GM12878 (cell line): ENCODE results near the gene LMOD3. TPM values are rescaled to one million over a fixed set of nuclear protein-coding genes. Genes with fewer than 3 reads are reported as not detected.

ENCODE experiments used
- ATAC-seq: fragments of 200-7000 bp; cut with Tn5 transposase; 3 replicates; pipeline ENCODE4 v1.9.1; 2020; ENCODE audit warnings: mild to moderate bottlenecking, moderate library complexity
- Bru-seq: library from RNA; stranded (reverse); fragments of 400-500 nt; gene quantifications from one replicate; lab custom pipeline; 2021; lab: Mats Ljungman, UMichigan
- BruChase-seq, 2 experiments: library from RNA; stranded (reverse); fragments of 400-500 nt; gene quantifications; one replicate each; lab custom pipeline; 2021; lab: Mats Ljungman, UMichigan
- BruUV-seq: library from RNA; stranded (reverse); fragments of 400-500 nt; replicated peaks from 2 replicates; lab custom pipeline; 2021; lab: Mats Ljungman, UMichigan
- CTCF ChIA-PET: fragments of 300-600 bp; sonication (Branson Sonifier 250); formaldehyde crosslinking; extraction: SDS; loops from one replicate; lab custom pipeline; 2021; ENCODE audit warnings: inconsistent platforms; lab: Yijun Ruan, JAX
- POLR2A ChIA-PET: fragments of 350-600 bp; formaldehyde crosslinking; extraction: SDS; loops from one replicate; lab custom pipeline; 2021; ENCODE audit warnings: inconsistent platforms; lab: Charles Lee
- RAD21 ChIA-PET: fragments of 300-600 bp; sonication (Branson Sonifier 250); formaldehyde crosslinking; loops from one replicate; lab custom pipeline; 2023; ENCODE audit warnings: antibody characterized with exemption; ENCODE audit not compliant: unreplicated experiment; lab: Charles Lee
- SMC1A ChIA-PET: fragments of 300-600 bp; sonication (Branson Sonifier 250); formaldehyde crosslinking; loops from one replicate; lab custom pipeline; 2023; ENCODE audit not compliant: unreplicated experiment, uncharacterized antibody; lab: Charles Lee
- DNase-seq: peaks from one replicate; pipeline ENCODE4 v3.0.0-alpha.2; 2011; ENCODE audit warnings: low read depth, low spot score
- FAIRE-seq: peaks from 3 replicates; lab custom pipeline; 2011; peaks lifted over from hg19 to GRCh38; lab: Jason Lieb, UNC
- H2AFZ ChIP-seq: 2 replicates; pipeline ENCODE4 v1.6.0; 2011; ENCODE audit warnings: low read depth, low read length, control low read depth; ENCODE audit not compliant: control insufficient read depth
- H3K27ac ChIP-seq: 2 replicates; pipeline ENCODE4 v1.5.1; 2011; ENCODE audit warnings: control low read depth; ENCODE audit not compliant: control insufficient read depth, insufficient read depth
- H3K27me3 ChIP-seq, 2 experiments: replicated peaks in 1 of 2; 2 replicates each; pipeline versions ENCODE4 v1.6.0 to v1.6.1; 2011; ENCODE audit warnings: low read length in 1 of 2; ENCODE audit not compliant: control insufficient read depth in 2 of 2, insufficient read depth in 2 of 2
- H3K36me3 ChIP-seq, 2 experiments: 2 replicates each; pipeline ENCODE4 v1.5.1; 2011; ENCODE audit warnings: low read length in 1 of 2; ENCODE audit not compliant: control insufficient read depth in 2 of 2, insufficient read depth in 2 of 2
- H3K4me1 ChIP-seq: 2 replicates; pipeline ENCODE4 v1.6.1; 2011; ENCODE audit warnings: mild to moderate bottlenecking, low read length, moderate library complexity, mixed read lengths; ENCODE audit not compliant: control insufficient read depth, insufficient read depth
- H3K4me2 ChIP-seq: 2 replicates; pipeline ENCODE4 v1.6.0; 2011; ENCODE audit warnings: control low read depth; ENCODE audit not compliant: control insufficient read depth, insufficient read depth
- H3K4me3 ChIP-seq: fragments of 200-600 bp; sonication (generic); 2 replicates; pipeline ENCODE4 v1.5.1; 2016
- H3K79me2 ChIP-seq: 2 replicates; pipeline ENCODE4 v1.6.0; 2011; ENCODE audit warnings: low read length; ENCODE audit not compliant: control insufficient read depth, insufficient read depth
- H3K9ac ChIP-seq: 2 replicates; pipeline ENCODE4 v1.8.0; 2011; ENCODE audit warnings: low read length, control low read depth, mixed read lengths; ENCODE audit not compliant: control insufficient read depth, insufficient read depth
- H3K9me3 ChIP-seq: replicated peaks from 3 replicates; pipeline ENCODE4 v1.5.1; 2011; ENCODE audit warnings: mild to moderate bottlenecking, low read length; ENCODE audit not compliant: control insufficient read depth, insufficient read depth
- H4K20me1 ChIP-seq: 2 replicates; pipeline ENCODE4 v1.6.0; 2011; ENCODE audit not compliant: control insufficient read depth, insufficient read depth
- ATF3 ChIP-seq: IDR thresholded peaks from 2 replicates; pipeline ENCODE4 v1.6.1; 2011; ENCODE audit warnings: low read depth, mild to moderate bottlenecking, low read length, moderate library complexity, borderline replicate concordance; ENCODE audit errors: extremely low read depth
- ELK1 ChIP-seq: IDR thresholded peaks from 2 replicates; pipeline ENCODE4 v1.6.1; 2012; ENCODE audit warnings: low read depth, low read length, improper control_type of control experiment
- WGBS: methylation state at CpG from one replicate; pipeline ENCODE4 v1.1.6; 2016; ENCODE audit warnings: low lambda C conversion rate; ENCODE audit not compliant: insufficient replicate concordance, insufficient coverage; ENCODE audit errors: missing lambda C conversion rate; 5-methylcytosine and 5-hydroxymethylcytosine counted together
- in situ Hi-C: fragments of 300-500 bp; cut with MboI; formaldehyde crosslinking; loops from 9 replicates; pipeline ENCODE4 v1.14.3; 2018; ENCODE audit warnings: mixed read lengths
- intact Hi-C: fragments of 100-400 bp; cut with micrococcal nuclease; formaldehyde crosslinking; loops from one replicate; pipeline ENCODE4 v1.14.2; 2022; ENCODE audit not compliant: unreplicated experiment
- long read RNA-seq, 2 experiments: library from polyadenylated mRNA; unstranded; transcript quantifications; one replicate each; pipeline ENCODE4 v2.0.0, GENCODE V29; 2019 to 2020
- polyA minus RNA-seq, 3 experiments: library from RNA; depleted of rRNA, polyadenylated mRNA; stranded (reverse); fragments of >200 nt; gene quantifications; 2 replicates each; pipeline ENCODE4 v1.2.3, GENCODE V29; 2011
- polyA plus RNA-seq, 11 experiments: library from polyadenylated mRNA; depleted of rRNA in 4 of 11; unstranded in 6 of 11; stranded (reverse) in 5 of 11; fragments of >200 nt; fragmentation: Nextera tagmentation in 4 of 11; fragmentation: Illumina TruSeq in 1 of 11; extraction: Ambion mirVana in 4 of 11; extraction: Trizol in 1 of 11; gene quantifications; 1 replicate in 1 of 11; 2 replicates in 10 of 11; pipeline versions ENCODE4 v1.2.1 to v1.2.3, GENCODE V29; 2011 to 2016; ENCODE audit warnings: inconsistent platforms in 2 of 11, missing spikeins in 2 of 11, low read depth in 1 of 11
- total RNA-seq, 4 experiments: library from RNA; depleted of rRNA in 3 of 4; stranded (reverse); fragments of >200 nt in 3 of 4; fragmentation: Illumina TruSeq in 1 of 4; extraction: Trizol in 1 of 4; gene quantifications; 2 replicates each; pipeline versions ENCODE4 v1.2.1 to v1.2.3, GENCODE V29; 2013 to 2021
- TF ChIP-seq, protein P1 (sequence below), 3 experiments: IDR thresholded peaks in 2 of 3; conservative IDR thresholded peaks in 1 of 3; 2 replicates each; pipeline ENCODE4 v1.5.1; 2011; ENCODE audit warnings: low read depth in 3 of 3, low read length in 3 of 3, mild to moderate bottlenecking in 3 of 3, control low read depth in 2 of 3, moderate library complexity in 2 of 3, inconsistent platforms in 1 of 3, mixed read lengths in 1 of 3; ENCODE audit not compliant: control insufficient read depth in 2 of 3, insufficient read depth in 1 of 3; ENCODE audit errors: extremely low read depth in 1 of 3

LMOD3 gene
- not detected in 2 replicates for total RNA-seq (2013; cell fraction: nucleolus; rRNA removed)
- total RNA-seq (2014; rRNA removed): 0.06 TPM in 1 of 2 replicates, not detected in the other
- total RNA-seq (2014; rRNA removed; fragmentation: Illumina TruSeq; extraction: Trizol): 0.05 and 0.09 TPM in 2 replicates
- total RNA-seq (2021): 0.08 TPM in 1 of 2 replicates, not detected in the other
- not detected for polyA plus RNA-seq (2011; ENCODE audit: low read depth)
- not detected in 2 replicates for polyA plus RNA-seq (2011; rRNA removed)
- polyA plus RNA-seq (2011; cell fraction: cytosol; rRNA removed): not detected in 2 replicates
- polyA plus RNA-seq (2011; cell fraction: nucleus; rRNA removed): not detected in 2 replicates
- polyA plus RNA-seq (2012): 0.03 and 0.08 TPM in 2 replicates
- polyA plus RNA-seq (2014; fragmentation: Illumina TruSeq; extraction: Trizol): 0.04 TPM in 1 of 2 replicates, not detected in the other
- under 1 TPM; 0.11 to 0.13 TPM for polyA plus RNA-seq (2014; fragmentation: Nextera tagmentation; extraction: Ambion mirVana)
- polyA plus RNA-seq (2014; rRNA removed): 0.04 and 0.13 TPM in 2 replicates
- under 1 TPM; 0.09 to 0.20 TPM for polyA plus RNA-seq (2016; fragmentation: Nextera tagmentation; extraction: Ambion mirVana)
- not detected in 2 replicates for polyA minus RNA-seq (2011; rRNA and poly(A)+ RNA removed)
- polyA minus RNA-seq (2011; cell fraction: cytosol; rRNA and poly(A)+ RNA removed): not detected in 2 replicates
- not detected in 2 replicates for polyA minus RNA-seq (2011; cell fraction: nucleus; rRNA and poly(A)+ RNA removed)
- not detected for Bru-seq, nascent RNA
- not detected for BruChase-seq, experiment 1, labeled RNA remaining after a 6-hour chase
- BruChase-seq, experiment 2, labeled RNA remaining after a 2-hour chase: not detected
- long read RNA-seq, experiment 1: 0 reads
- long read RNA-seq, experiment 2: 0 reads

- WGBS: 68% methylated on average over 3 of the region's 3 CpGs
- RAD21 ChIA-PET: interaction anchor here (0.6 to 4.4 kb wide), 4 partner anchors 40 to 670 kb away, joined by 3 to 29 read pairs (median 6); no protein-coding TSS in a partner anchor
Observed at GRCh38 chr3:69122403-69122802, at the start of gene LMOD3. TSS of gene LMOD3 (minus strand) at chr3:69122595. CDS start at chr3:69122386, 209 bp downstream.

More at GRCh38 chr3:69122403-69122802, at the start of gene LMOD3:
- ChIA-PET SMC1A (interaction anchor here (0.6 to 2.6 kb wide), 7 partner anchors 9 to 547 kb away, joined by 3 to 12 read pairs (median 4); no protein-coding TSS in a partner anchor), POLR2A (no interaction called here), CTCF (interaction anchor here (0.7 to 6.8 kb wide), 7 partner anchors 9 to 183 kb away, joined by 3 to 117 read pairs (median 8); no protein-coding TSS in a partner anchor)
- Histone ChIP-seq H3K9ac (no peak within 1 kb of the TSS), H2AFZ (no peak within 1 kb of the TSS), H3K27me3 (peaks cover 0 to 3% of the 10 kb centered on the region in 2 experiments; a peak in 1 of 4 replicates), H3K4me2 (no peak within 1 kb of the TSS), H3K9me3 (no peaks in the 10 kb centered on the region), H3K27ac (no peak within 1 kb of the TSS), H4K20me1 (no peaks in the 10 kb centered on the region), H3K4me1 (no peaks in the 10 kb centered on the region), H3K79me2 (no peaks in the 10 kb centered on the region), H3K36me3 (no peaks in the 10 kb centered on the region), H3K4me3 (no peak within 1 kb of the TSS)
- no peak for ATAC-seq
- intact Hi-C loops (loop anchor here (5.0 to 10.0 kb wide), 2 partner anchors 305 to 822 kb away; no protein-coding TSS in a partner anchor), in situ Hi-C loops (loop anchor here (10.0 kb wide), 1 partner anchor 552 kb away; no protein-coding TSS in a partner anchor)
- no TSS peak for BruUV-seq
- TF ChIP-seq, protein P1, sequence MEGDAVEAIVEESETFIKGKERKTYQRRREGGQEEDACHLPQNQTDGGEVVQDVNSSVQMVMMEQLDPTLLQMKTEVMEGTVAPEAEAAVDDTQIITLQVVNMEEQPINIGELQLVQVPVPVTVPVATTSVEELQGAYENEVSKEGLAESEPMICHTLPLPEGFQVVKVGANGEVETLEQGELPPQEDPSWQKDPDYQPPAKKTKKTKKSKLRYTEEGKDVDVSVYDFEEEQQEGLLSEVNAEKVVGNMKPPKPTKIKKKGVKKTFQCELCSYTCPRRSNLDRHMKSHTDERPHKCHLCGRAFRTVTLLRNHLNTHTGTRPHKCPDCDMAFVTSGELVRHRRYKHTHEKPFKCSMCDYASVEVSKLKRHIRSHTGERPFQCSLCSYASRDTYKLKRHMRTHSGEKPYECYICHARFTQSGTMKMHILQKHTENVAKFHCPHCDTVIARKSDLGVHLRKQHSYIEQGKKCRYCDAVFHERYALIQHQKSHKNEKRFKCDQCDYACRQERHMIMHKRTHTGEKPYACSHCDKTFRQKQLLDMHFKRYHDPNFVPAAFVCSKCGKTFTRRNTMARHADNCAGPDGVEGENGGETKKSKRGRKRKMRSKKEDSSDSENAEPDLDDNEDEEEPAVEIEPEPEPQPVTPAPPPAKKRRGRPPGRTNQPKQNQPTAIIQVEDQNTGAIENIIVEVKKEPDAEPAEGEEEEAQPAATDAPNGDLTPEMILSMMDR (IDR thresholded peaks at IDR 0.05 in 2 of 3, conservative IDR thresholded peaks at IDR 0.05 in 1 of 3; ENCODE audit: control insufficient read depth in 2 of 3, extremely low read depth in 1 of 3, insufficient read depth in 1 of 3, low read depth in 3 of 3, low read length in 3 of 3): no peak
- TF ChIP-seq ATF3 (no peak), ELK1 (no peak)
- DNase-seq: no peak
- FAIRE-seq: no peak
